Nephron progenitor cell (in vitro differentiated cells): Measurements from ENCODE around the gene NSF.

ENCODE experiments used
- DNase-seq: peaks from one replicate; pipeline ENCODE4 v3.0.0; 2021
- H3K27ac Mint-ChIP-seq: 2 replicates; pipeline ENCODE4 v1.8.0; 2021; ENCODE audit warnings: mild to moderate bottlenecking, moderate library complexity, mixed read lengths
- H3K27me3 Mint-ChIP-seq: 2 replicates; pipeline ENCODE4 v1.8.0; 2021; ENCODE audit warnings: mild to moderate bottlenecking, low read depth, mixed read lengths; ENCODE audit not compliant: poor library complexity
- H3K36me3 Mint-ChIP-seq: 2 replicates; pipeline ENCODE4 v1.8.0; 2021; ENCODE audit warnings: low read depth, mixed read lengths
- H3K4me1 Mint-ChIP-seq: 2 replicates; pipeline ENCODE4 v1.8.0; 2021; ENCODE audit warnings: mixed read lengths
- H3K4me3 Mint-ChIP-seq: 2 replicates; pipeline ENCODE4 v1.8.0; 2021; ENCODE audit warnings: mild to moderate bottlenecking, moderate library complexity, mixed read lengths
- H3K9me3 Mint-ChIP-seq: 2 replicates; pipeline ENCODE4 v1.8.0; 2021; ENCODE audit warnings: mild to moderate bottlenecking, moderate library complexity, mixed read lengths
- TF ChIP-seq, protein P1 (sequence below): fragments of 200-600 bp; sonication (generic); IDR thresholded peaks from 2 replicates; pipeline ENCODE4 v1.5.0; 2021; ENCODE audit warnings: antibody characterized with exemption

Gene NSF

DNA sequence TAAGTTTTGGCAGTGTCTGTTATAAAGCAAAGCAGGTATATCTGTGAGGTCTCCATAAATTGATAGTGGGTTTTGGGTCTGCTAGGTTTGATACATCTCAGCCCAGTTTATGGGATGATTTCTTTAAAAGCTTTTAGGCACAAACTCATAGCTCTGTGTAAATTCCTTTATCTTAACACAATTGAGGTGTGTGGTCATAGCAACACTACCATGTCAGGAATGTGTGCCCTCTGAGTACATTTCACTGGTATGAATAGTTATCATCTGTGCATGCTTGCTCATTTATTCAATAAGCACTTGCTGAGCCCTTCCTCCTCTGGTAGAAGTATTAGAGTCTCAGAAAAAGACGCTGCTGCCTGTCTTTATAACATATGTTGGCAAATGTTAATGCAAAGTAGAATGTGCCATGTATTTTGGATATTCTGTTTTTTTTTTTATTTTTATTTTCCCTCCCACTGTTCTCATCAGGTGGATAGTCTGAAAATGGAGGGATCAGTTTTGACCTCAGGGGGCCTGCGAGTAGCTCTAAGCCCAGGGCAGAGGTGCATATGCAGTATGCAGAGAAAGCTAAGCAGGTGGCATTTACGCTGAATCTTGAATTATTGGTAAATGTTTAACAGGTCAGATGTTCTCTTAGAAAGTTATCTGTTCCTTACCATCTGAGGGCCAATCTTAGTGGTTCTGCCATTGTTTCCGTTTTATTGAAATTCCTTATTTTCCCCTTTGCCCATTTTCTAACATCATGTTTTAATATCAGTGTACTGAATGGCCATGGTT lies 137.3 kb downstream of the NSF start:
- DNase-seq = no peak
- H3K27ac Mint-ChIP-seq = no peak overlapping the region
- H3K4me3 Mint-ChIP-seq = no peak overlapping the region
- H3K27me3 Mint-ChIP-seq = no peaks in the 10 kb centered on the region
- H3K9me3 Mint-ChIP-seq = no peaks in the 10 kb centered on the region
- H3K4me1 Mint-ChIP-seq = peaks cover 29% of the 10 kb centered on the region
- TF ChIP-seq, protein P1, sequence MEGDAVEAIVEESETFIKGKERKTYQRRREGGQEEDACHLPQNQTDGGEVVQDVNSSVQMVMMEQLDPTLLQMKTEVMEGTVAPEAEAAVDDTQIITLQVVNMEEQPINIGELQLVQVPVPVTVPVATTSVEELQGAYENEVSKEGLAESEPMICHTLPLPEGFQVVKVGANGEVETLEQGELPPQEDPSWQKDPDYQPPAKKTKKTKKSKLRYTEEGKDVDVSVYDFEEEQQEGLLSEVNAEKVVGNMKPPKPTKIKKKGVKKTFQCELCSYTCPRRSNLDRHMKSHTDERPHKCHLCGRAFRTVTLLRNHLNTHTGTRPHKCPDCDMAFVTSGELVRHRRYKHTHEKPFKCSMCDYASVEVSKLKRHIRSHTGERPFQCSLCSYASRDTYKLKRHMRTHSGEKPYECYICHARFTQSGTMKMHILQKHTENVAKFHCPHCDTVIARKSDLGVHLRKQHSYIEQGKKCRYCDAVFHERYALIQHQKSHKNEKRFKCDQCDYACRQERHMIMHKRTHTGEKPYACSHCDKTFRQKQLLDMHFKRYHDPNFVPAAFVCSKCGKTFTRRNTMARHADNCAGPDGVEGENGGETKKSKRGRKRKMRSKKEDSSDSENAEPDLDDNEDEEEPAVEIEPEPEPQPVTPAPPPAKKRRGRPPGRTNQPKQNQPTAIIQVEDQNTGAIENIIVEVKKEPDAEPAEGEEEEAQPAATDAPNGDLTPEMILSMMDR = no peak
- peaks cover 3% of the 10 kb centered on the region for H3K36me3 Mint-ChIP-seq

DNA sequence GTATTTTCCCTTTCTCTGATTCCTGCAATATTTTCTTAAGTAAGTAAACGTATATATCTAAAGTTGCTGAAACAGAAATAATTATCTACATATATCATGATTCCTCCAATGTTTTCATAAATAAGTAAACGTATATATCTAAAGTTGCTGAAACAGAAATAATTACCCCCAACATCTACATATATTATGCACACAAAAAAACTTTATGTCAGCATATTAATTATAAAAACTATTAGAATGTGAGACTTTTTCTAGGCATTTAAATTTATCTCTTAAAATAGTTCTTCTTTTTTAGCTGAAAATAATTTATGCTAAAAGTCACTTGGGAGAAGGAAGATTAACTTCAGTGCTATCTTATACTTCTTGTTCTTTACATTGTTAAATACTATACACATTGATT lies 139.6 kb downstream of the NSF start:
- Mint-ChIP-seq H3K27me3 (no peaks in the 10 kb centered on the region), H3K27ac (no peak overlapping the region), H3K9me3 (no peaks in the 10 kb centered on the region), H3K4me3 (no peak overlapping the region), H3K4me1 (peaks cover 37% of the 10 kb centered on the region), H3K36me3 (peaks cover 3% of the 10 kb centered on the region)
- TF ChIP-seq, protein P1 = no peak
- no peak for DNase-seq

DNA sequence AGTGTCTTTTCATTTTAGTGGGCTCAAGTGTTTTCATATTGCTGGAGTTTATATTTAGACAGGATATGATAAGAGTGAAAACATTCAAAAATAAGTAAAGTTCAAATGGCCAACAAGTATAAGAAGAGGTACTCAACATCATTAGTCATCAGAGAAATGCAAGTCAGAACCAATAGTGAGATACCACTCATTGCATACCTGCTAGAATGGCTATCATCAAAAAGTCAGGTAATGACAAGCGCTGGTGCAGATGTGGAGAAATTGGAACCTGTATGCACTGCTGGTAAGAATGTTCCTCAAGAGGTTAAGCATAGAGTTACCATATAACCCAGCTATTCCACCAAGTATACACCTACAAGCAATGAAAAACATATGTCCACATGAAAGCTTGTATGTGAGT lies 140.2 kb downstream of the NSF start:
- Mint-ChIP-seq H3K27me3 (no peaks in the 10 kb centered on the region), H3K9me3 (no peaks in the 10 kb centered on the region), H3K4me3 (no peak overlapping the region), H3K27ac (no peak overlapping the region), H3K36me3 (peaks cover 3% of the 10 kb centered on the region), H3K4me1 (peaks cover 37% of the 10 kb centered on the region)
- TF ChIP-seq, protein P1 = no peak
- DNase-seq = no peak

DNA sequence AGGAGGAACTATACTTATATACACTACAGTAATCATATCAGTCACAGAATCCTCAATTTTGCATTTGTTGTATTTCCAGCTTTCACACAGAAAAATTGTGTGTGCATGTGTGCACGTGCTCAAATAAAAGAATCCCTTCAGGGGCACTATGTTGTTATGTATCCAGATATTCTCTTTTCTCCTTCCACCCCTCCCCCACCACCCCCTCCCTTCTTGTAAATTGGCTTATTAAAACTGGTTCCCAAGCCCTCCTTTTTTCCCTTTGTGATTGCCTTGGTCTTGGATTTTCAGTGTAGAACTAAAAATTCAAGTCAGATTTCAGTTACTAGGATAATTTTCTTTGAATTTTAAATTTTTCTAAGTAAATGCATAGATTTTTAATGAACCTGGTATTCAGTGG lies 141.7 kb downstream of the NSF start:
- DNase-seq = no peak
- H3K4me3 Mint-ChIP-seq = peak overlapping the region; percentile 67
- no peaks in the 10 kb centered on the region for H3K27me3 Mint-ChIP-seq
- H3K27ac Mint-ChIP-seq = no peak overlapping the region
- H3K9me3 Mint-ChIP-seq = no peaks in the 10 kb centered on the region
- peaks cover 3% of the 10 kb centered on the region for H3K36me3 Mint-ChIP-seq
- peaks cover 28% of the 10 kb centered on the region for H3K4me1 Mint-ChIP-seq
- TF ChIP-seq, protein P1 = no peak

DNA sequence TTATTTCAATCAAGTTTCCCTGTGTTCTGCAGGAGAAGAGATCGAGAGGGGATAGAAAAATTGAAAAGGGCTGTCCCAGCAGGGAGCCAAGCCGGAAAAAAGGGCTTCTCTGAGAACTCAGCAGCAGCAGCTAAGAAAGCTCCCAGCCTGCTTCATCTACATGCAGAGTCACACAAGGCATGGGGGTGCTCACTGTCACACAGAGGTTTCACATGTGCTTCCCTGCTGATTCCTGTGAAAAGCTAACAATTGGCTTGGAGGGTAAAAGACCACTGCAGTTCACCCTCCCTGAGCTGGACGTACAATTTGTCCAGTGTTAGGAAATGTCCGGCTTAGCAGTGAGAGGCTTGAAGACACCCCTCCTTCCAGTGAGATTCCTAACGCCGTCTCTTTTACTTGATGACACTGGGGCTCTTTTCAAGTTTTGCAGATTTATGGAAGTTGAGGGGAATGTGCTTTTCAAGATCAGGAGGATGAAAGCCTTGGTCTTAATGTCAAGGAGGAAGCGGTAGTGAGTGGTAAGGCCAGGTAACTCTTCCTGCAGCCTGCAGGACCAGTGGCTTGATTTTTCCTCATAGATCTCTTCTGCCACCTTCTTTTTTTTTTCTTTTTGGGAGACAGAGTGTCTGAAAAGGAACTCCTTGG lies 142.4 kb downstream of the NSF start:
- Mint-ChIP-seq H3K4me1 (peaks cover 28% of the 10 kb centered on the region), H3K27ac (peak overlapping the region; percentile 58), H3K9me3 (no peaks in the 10 kb centered on the region), H3K4me3 (peak overlapping the region; percentile 67), H3K27me3 (no peaks in the 10 kb centered on the region), H3K36me3 (peaks cover 7% of the 10 kb centered on the region)
- DNase-seq = peak; percentile 45
- TF ChIP-seq, protein P1 = no peak
